HCT116 (cell line): ENCODE data around the gene MAP3K20. TPM values are rescaled to one million over a fixed set of nuclear protein-coding genes. Genes with fewer than 3 reads are reported as not detected.

ENCODE experiments used
- ATAC-seq: fragments of 200-7000 bp; cut with Tn5 transposase; 2 replicates; pipeline ENCODE4 v1.9.1; 2020; ENCODE audit warnings: mild to moderate bottlenecking, moderate library complexity
- BruUV-seq: library from RNA; stranded (reverse); fragments of 400-500 nt; replicated peaks from 2 replicates; lab custom pipeline; 2021; lab: Mats Ljungman, UMichigan
- CTCF ChIA-PET: fragments of 300-600 bp; sonication (Branson Sonifier 250); formaldehyde crosslinking; loops from one replicate; lab custom pipeline; 2021; ENCODE audit warnings: antibody characterized with exemption; lab: Charles Lee
- POLR2A ChIA-PET: fragments of 300-600, 350-600 bp; sonication (Branson Sonifier 250); formaldehyde crosslinking; loops from one replicate; lab custom pipeline; 2021; ENCODE audit warnings: antibody characterized with exemption; lab: Charles Lee
- RAD21 ChIA-PET, 2 experiments: fragments of 300-600 bp; sonication (Branson Sonifier 250); formaldehyde crosslinking; loops; one replicate each; lab custom pipeline; 2023; ENCODE audit warnings: low total read pairs in 2 of 2; ENCODE audit not compliant: uncharacterized antibody in 2 of 2, unreplicated experiment in 2 of 2, low non-redundant PET in 1 of 2; lab: Charles Lee
- DNase-seq: peaks from one replicate; pipeline ENCODE4 v3.0.0-alpha.2; 2010; ENCODE audit warnings: low read depth, low spot score
- H2AFZ ChIP-seq: fragments of 200-600 bp; shearing (Covaris generic), sonication (generic); 2 replicates; pipeline ENCODE4 v1.6.1; 2017; ENCODE audit warnings: low read depth, mixed run types, mixed read lengths, antibody characterized with exemption, low read length; ENCODE audit not compliant: poor library complexity, severe bottlenecking
- H3K27ac ChIP-seq: 2 replicates; pipeline ENCODE4 v1.5.1; 2012; ENCODE audit warnings: low read depth, low read length
- H3K27me3 ChIP-seq: fragments of 200-600 bp; sonication (generic); 2 replicates; pipeline ENCODE4 v1.6.1; 2016; ENCODE audit warnings: mixed run types, low read length, mixed read lengths; ENCODE audit not compliant: insufficient read depth
- H3K36me3 ChIP-seq, 2 experiments: fragments of 200-500 bp in 1 of 2; fragments of 200-600 bp in 1 of 2; sonication (Bioruptor generic) in 1 of 2; sonication (generic) in 1 of 2; 2 replicates each; pipeline versions ENCODE4 v1.5.1 to v1.6.1; 2014 to 2016; ENCODE audit warnings: low read length in 2 of 2, inconsistent platforms in 1 of 2, mixed read lengths in 1 of 2, mixed run types in 1 of 2; ENCODE audit not compliant: insufficient read depth in 2 of 2, control insufficient read depth in 1 of 2
- H3K4me1 ChIP-seq, 2 experiments: fragments of 200-600 bp in 1 of 2; sonication (generic) in 1 of 2; 2 replicates each; pipeline versions ENCODE4 v1.5.1 to v1.6.1; 2012 to 2017; ENCODE audit warnings: low read length in 2 of 2, inconsistent platforms in 1 of 2, mild to moderate bottlenecking in 1 of 2, mixed read lengths in 1 of 2, mixed run types in 1 of 2, moderate library complexity in 1 of 2; ENCODE audit not compliant: insufficient read depth in 2 of 2, control insufficient read depth in 1 of 2
- H3K4me2 ChIP-seq: fragments of 200-600 bp; sonication (generic); 2 replicates; pipeline ENCODE4 v1.6.1; 2017; ENCODE audit warnings: mixed run types, low read length, mixed read lengths
- H3K4me3 ChIP-seq, 2 experiments: fragments of 200-600 bp in 1 of 2; sonication (generic) in 1 of 2; replicated peaks in 1 of 2; 2 replicates each; pipeline ENCODE4 v1.5.1; 2011 to 2016; ENCODE audit warnings: low read length in 2 of 2, control low read depth in 1 of 2, low read depth in 1 of 2, mild to moderate bottlenecking in 1 of 2, mixed read lengths in 1 of 2, mixed run types in 1 of 2
- H3K79me2 ChIP-seq: fragments of 200-600 bp; sonication (generic); 2 replicates; pipeline ENCODE4 v1.6.1; 2017; ENCODE audit warnings: mild to moderate bottlenecking, mixed run types, low read length, moderate library complexity, mixed read lengths; ENCODE audit not compliant: insufficient read depth
- H3K9ac ChIP-seq: fragments of 200-600 bp; sonication (generic); 2 replicates; pipeline ENCODE4 v1.6.1; 2016; ENCODE audit warnings: low read length, mixed read lengths
- H3K9me2 ChIP-seq: fragments of 200-600 bp; sonication (generic), shearing (Covaris generic); 2 replicates; pipeline ENCODE4 v1.6.1; 2017; ENCODE audit warnings: mixed run types, mild to moderate bottlenecking, moderate library complexity; ENCODE audit not compliant: insufficient read depth
- H3K9me3 ChIP-seq, 2 experiments: fragments of 200-500 bp in 1 of 2; fragments of 200-600 bp in 1 of 2; sonication (Bioruptor generic) in 1 of 2; sonication (generic) in 1 of 2; 2 replicates each; pipeline ENCODE4 v1.6.1; 2014 to 2017; ENCODE audit warnings: low read length in 2 of 2, mixed read lengths in 2 of 2, inconsistent platforms in 1 of 2, low read depth in 1 of 2, mild to moderate bottlenecking in 1 of 2, mixed run types in 1 of 2, moderate library complexity in 1 of 2; ENCODE audit not compliant: control insufficient read depth in 1 of 2, insufficient read depth in 1 of 2
- H4K20me1 ChIP-seq: fragments of 200-600 bp; sonication (generic), shearing (Covaris generic); 2 replicates; pipeline ENCODE4 v1.6.1; 2017; ENCODE audit warnings: mixed run types, mild to moderate bottlenecking, moderate library complexity; ENCODE audit not compliant: insufficient read depth
- ATF3 ChIP-seq: IDR thresholded peaks from 2 replicates; pipeline ENCODE4 v1.6.1; 2012
- CBX3 ChIP-seq: IDR thresholded peaks from 2 replicates; pipeline ENCODE4 v1.6.1; 2012; ENCODE audit warnings: low read depth
- CEBPB ChIP-seq: IDR thresholded peaks from 2 replicates; pipeline ENCODE4 v1.6.1; 2012; ENCODE audit warnings: low read depth
- ELF1 ChIP-seq: IDR thresholded peaks from 2 replicates; pipeline ENCODE4 v1.6.1; 2012; ENCODE audit warnings: low read depth, borderline replicate concordance
- MAX ChIP-seq: IDR thresholded peaks from 2 replicates; pipeline ENCODE4 v1.6.1; 2012
- REST ChIP-seq: IDR thresholded peaks from 2 replicates; pipeline ENCODE4 v1.6.1; 2012; ENCODE audit warnings: low read depth
- SP1 ChIP-seq: IDR thresholded peaks from 2 replicates; pipeline ENCODE4 v1.6.1; 2012; ENCODE audit warnings: low read depth
- TCF7L2 ChIP-seq: IDR thresholded peaks from 2 replicates; pipeline ENCODE4 v1.7.0; 2011; ENCODE audit warnings: borderline replicate concordance, inconsistent platforms; ENCODE audit not compliant: insufficient read depth, insufficient read length; ENCODE audit errors: extremely low read depth
- intact Hi-C: fragments of 100-400 bp; cut with micrococcal nuclease; formaldehyde crosslinking; loops from 2 replicates; pipeline ENCODE4 v1.10.0; 2022
- total RNA-seq: library from RNA; stranded (reverse); gene quantifications from one replicate; pipeline ENCODE4 v1.2.1, GENCODE V29; 2021; ENCODE audit not compliant: unreplicated experiment

The MAP3K20 gene
- total RNA-seq, 1 experiment from 2014 or later, result 40.0 TPM

- TF ChIP-seq MAX (no peak), TCF7L2 (no peak)
Measured at GRCh38 chr2:173185437-173185836, 109.8 kb downstream of the MAP3K20 start (continued).

- H3K27me3 ChIP-seq, result no peaks in the 10 kb centered on the region
- H3K9me2 ChIP-seq, result no peaks in the 10 kb centered on the region
- no peak for ATAC-seq
- no peak overlapping the region for H3K4me3 ChIP-seq
- no TSS peak for BruUV-seq
- CTCF ChIA-PET, result interaction anchor here (0.9 kb wide), 1 partner anchor 160 kb away, joined by 3 read pairs; no protein-coding TSS in a partner anchor
- DNase-seq, result no peak
- TF ChIP-seq CEBPB, result no peak
- no peak for TF ChIP-seq ATF3
- no peak for TF ChIP-seq REST
- no peak for TF ChIP-seq SP1
- no peak for TF ChIP-seq ELF1
- no peak for TF ChIP-seq CBX3
- TF ChIP-seq MAX, result no peak
- TF ChIP-seq, all 23 proteins: peak for 0
- Histone ChIP-seq H3K4me2 (no peak overlapping the region), H3K4me1 (peaks cover 15 to 28% of the 10 kb centered on the region in 2 experiments), H3K79me2 (no peaks in the 10 kb centered on the region), H2AFZ (no peak overlapping the region), H4K20me1 (no peaks in the 10 kb centered on the region), H3K36me3 (0 out of 4 replicates have a peak, but pooled peaks cover 0 to 3% of the 10 kb centered on the region in 2 experiments), H3K27ac (no peak overlapping the region), H3K9me3 (no peaks in the 10 kb centered on the region), H3K9ac (no peak overlapping the region)
- ChIA-PET RAD21 (no interaction called here), POLR2A (no interaction called here)
- intact Hi-C loops, result no loop called here
Measured at GRCh38 chr2:173187941-173188788, 112.5 kb downstream of the MAP3K20 start.
